ENCODE data around the gene LLGL2.

DNA sequence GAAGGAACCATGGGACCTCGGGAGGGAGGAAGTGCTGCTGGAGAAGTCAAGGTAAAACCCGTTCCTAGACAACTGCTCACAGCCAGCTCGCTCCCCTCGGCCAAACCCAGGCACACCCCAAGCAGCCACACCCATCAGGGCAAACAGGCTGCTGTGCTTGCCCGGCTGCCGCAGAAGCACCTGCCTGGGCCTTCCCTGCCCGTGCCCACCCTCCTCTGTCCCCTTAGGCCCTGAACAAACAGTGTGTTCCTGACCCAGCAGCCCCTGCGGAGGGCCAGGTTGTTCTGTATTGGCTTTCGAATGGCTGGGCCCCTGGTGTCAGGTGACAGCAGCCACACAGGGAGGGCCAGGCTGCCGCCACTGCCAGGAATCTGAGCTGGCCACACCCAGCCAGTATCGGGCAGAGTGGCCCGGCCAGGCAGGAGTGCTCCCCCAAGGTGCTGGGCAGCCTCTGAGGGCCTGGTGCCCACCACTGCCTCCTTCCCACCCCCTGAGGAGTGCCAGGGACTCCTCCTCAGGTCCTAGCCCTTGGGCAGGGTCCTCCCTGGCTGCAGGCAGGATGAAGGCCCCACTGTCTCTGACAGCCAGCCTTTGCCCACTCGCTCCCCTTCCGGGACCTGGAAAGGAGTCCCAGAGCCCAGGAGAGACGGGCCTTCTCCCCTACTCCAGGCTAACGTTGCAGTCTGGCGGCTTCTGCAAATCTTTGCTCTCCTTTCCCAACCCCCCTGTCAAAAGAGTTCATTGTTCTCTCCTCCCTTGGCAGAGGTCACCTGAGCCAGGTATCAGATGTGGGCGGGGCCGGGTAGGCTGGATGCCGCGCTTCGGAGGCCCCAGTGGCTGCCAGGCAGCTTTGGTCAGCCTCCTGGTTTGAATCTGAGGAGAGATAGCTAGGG lies 24.0 kb downstream of the LLGL2 start:
- no peak for TF ChIP-seq SP1 (IDR thresholded peaks at IDR 0.05; ENCODE audit: low read depth, low read length)
- TF ChIP-seq TCF3 (IDR thresholded peaks at IDR 0.05; ENCODE audit: borderline replicate concordance, insufficient read depth, low read depth, low read length) = no peak
- TF ChIP-seq HDAC2 (IDR thresholded peaks at IDR 0.05) = no peak
- no peak for TF ChIP-seq EP300 (IDR thresholded peaks at IDR 0.05; ENCODE audit: borderline replicate concordance in 1 of 2, control insufficient read depth in 1 of 2, low read depth in 2 of 2, low read length in 2 of 2)
- no peak for TF ChIP-seq MXI1 (IDR thresholded peaks at IDR 0.05; ENCODE audit: low read depth, low read length)
- TF ChIP-seq RAD21 (IDR thresholded peaks at IDR 0.05; ENCODE audit: insufficient read depth, low read depth, low read length) = no peak
- TF ChIP-seq, protein P1, sequence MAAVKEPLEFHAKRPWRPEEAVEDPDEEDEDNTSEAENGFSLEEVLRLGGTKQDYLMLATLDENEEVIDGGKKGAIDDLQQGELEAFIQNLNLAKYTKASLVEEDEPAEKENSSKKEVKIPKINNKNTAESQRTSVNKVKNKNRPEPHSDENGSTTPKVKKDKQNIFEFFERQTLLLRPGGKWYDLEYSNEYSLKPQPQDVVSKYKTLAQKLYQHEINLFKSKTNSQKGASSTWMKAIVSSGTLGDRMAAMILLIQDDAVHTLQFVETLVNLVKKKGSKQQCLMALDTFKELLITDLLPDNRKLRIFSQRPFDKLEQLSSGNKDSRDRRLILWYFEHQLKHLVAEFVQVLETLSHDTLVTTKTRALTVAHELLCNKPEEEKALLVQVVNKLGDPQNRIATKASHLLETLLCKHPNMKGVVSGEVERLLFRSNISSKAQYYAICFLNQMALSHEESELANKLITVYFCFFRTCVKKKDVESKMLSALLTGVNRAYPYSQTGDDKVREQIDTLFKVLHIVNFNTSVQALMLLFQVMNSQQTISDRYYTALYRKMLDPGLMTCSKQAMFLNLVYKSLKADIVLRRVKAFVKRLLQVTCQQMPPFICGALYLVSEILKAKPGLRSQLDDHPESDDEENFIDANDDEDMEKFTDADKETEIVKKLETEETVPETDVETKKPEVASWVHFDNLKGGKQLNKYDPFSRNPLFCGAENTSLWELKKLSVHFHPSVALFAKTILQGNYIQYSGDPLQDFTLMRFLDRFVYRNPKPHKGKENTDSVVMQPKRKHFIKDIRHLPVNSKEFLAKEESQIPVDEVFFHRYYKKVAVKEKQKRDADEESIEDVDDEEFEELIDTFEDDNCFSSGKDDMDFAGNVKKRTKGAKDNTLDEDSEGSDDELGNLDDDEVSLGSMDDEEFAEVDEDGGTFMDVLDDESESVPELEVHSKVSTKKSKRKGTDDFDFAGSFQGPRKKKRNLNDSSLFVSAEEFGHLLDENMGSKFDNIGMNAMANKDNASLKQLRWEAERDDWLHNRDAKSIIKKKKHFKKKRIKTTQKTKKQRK (IDR thresholded peaks at IDR 0.05; ENCODE audit: low read depth, low read length) = no peak
- TF ChIP-seq, protein P2, sequence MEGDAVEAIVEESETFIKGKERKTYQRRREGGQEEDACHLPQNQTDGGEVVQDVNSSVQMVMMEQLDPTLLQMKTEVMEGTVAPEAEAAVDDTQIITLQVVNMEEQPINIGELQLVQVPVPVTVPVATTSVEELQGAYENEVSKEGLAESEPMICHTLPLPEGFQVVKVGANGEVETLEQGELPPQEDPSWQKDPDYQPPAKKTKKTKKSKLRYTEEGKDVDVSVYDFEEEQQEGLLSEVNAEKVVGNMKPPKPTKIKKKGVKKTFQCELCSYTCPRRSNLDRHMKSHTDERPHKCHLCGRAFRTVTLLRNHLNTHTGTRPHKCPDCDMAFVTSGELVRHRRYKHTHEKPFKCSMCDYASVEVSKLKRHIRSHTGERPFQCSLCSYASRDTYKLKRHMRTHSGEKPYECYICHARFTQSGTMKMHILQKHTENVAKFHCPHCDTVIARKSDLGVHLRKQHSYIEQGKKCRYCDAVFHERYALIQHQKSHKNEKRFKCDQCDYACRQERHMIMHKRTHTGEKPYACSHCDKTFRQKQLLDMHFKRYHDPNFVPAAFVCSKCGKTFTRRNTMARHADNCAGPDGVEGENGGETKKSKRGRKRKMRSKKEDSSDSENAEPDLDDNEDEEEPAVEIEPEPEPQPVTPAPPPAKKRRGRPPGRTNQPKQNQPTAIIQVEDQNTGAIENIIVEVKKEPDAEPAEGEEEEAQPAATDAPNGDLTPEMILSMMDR (IDR thresholded peaks at IDR 0.05 in 2 of 3, conservative IDR thresholded peaks at IDR 0.05 in 1 of 3; ENCODE audit: control insufficient read depth in 2 of 3, extremely low read depth in 1 of 3, insufficient read depth in 1 of 3, low read depth in 3 of 3, low read length in 3 of 3) = no peak
- TF ChIP-seq, protein P3, sequence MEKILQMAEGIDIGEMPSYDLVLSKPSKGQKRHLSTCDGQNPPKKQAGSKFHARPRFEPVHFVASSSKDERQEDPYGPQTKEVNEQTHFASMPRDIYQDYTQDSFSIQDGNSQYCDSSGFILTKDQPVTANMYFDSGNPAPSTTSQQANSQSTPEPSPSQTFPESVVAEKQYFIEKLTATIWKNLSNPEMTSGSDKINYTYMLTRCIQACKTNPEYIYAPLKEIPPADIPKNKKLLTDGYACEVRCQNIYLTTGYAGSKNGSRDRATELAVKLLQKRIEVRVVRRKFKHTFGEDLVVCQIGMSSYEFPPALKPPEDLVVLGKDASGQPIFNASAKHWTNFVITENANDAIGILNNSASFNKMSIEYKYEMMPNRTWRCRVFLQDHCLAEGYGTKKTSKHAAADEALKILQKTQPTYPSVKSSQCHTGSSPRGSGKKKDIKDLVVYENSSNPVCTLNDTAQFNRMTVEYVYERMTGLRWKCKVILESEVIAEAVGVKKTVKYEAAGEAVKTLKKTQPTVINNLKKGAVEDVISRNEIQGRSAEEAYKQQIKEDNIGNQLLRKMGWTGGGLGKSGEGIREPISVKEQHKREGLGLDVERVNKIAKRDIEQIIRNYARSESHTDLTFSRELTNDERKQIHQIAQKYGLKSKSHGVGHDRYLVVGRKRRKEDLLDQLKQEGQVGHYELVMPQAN (conservative IDR thresholded peaks at IDR 0.05) = no peak
- TF ChIP-seq POLR2A (IDR thresholded peaks at IDR 0.05; ENCODE audit: low read depth, low read length) = no peak
